Measurements from ENCODE around the gene ANTXR1. TPM values are rescaled to one million over a fixed set of nuclear protein-coding genes. Genes with fewer than 3 reads are reported as not detected.

The ANTXR1 gene
- polyA plus RNA-seq, 1 donor (not counting 4 experiments of a cell fraction or from before 2014, with no cell fraction given): 20.4 TPM

- no peak overlapping the region for H3K27ac ChIP-seq (ENCODE audit: control insufficient read depth, insufficient read depth, low read length)
These were observed 83.5 kb downstream of the ANTXR1 start for GRCh38 chr2:69096326-69097095.

GRCh38 chr2:69097148-69097610 lies 84.2 kb downstream of the ANTXR1 start:
- FAIRE-seq: no peak
- Histone ChIP-seq H3K4me1 (ENCODE audit: control insufficient read depth, extremely low read depth, insufficient read depth, low read length) (no peaks in the 10 kb centered on the region), H3K27ac (ENCODE audit: control insufficient read depth, insufficient read depth, low read length) (no peak overlapping the region), H3K4me2 (ENCODE audit: control insufficient read depth, extremely low read depth, insufficient read depth, low read depth, low read length) (no peak overlapping the region), H3K9ac (ENCODE audit: control insufficient read depth, extremely low read depth, insufficient read depth, low read length) (no peak overlapping the region), H3K4me3 (ENCODE audit: control insufficient read depth in 2 of 3, extremely low read depth in 1 of 3, insufficient read depth in 2 of 3, low read depth in 1 of 3, low read length in 3 of 3) (no peak overlapping the region), H3K9me1 (ENCODE audit: control insufficient read depth, extremely low read depth, insufficient read depth, low read length) (no peaks in the 10 kb centered on the region), H3K36me3 (ENCODE audit: control insufficient read depth in 2 of 2, extremely low read depth in 1 of 2, insufficient read depth in 2 of 2, low read length in 2 of 2) (no peaks in the 10 kb centered on the region), H3K27me3 (ENCODE audit: control insufficient read depth, extremely low read depth, insufficient read depth, low read length) (no peaks in the 10 kb centered on the region), H2AFZ (ENCODE audit: control insufficient read depth, low read length) (no peak overlapping the region), H4K20me1 (ENCODE audit: control insufficient read depth, extremely low read depth, insufficient read depth, low read length) (no peaks in the 10 kb centered on the region), H3K79me2 (ENCODE audit: control insufficient read depth, insufficient read depth, low read length) (no peaks in the 10 kb centered on the region), H3K9me3 (ENCODE audit: control insufficient read depth, low read depth, low read length) (no peaks in the 10 kb centered on the region)
- TF ChIP-seq EZH2 (IDR thresholded peaks at IDR 0.05; ENCODE audit: low read length) (no peak), CTCF (optimal IDR thresholded peaks at IDR 0.05 in 1 of 3, IDR thresholded peaks at IDR 0.05 in 1 of 3, conservative IDR thresholded peaks at IDR 0.05 in 1 of 3; ENCODE audit: extremely low read depth in 1 of 3, insufficient read depth in 2 of 3, low read length in 3 of 3) (no peak)
- no peak for DNase-seq (ENCODE audit: low read depth, low spot score)
- dilution Hi-C loops (cut with MboI; ENCODE audit: extremely low pct_ligation_motif_present, low sequenced_read_pairs): no loop called here

More at GRCh38 chr2:69096326-69097095, 83.5 kb downstream of the ANTXR1 start:
- H3K79me2 ChIP-seq (ENCODE audit: control insufficient read depth, insufficient read depth, low read length): no peaks in the 10 kb centered on the region
- H4K20me1 ChIP-seq (ENCODE audit: control insufficient read depth, extremely low read depth, insufficient read depth, low read length): no peaks in the 10 kb centered on the region
- H3K27me3 ChIP-seq (ENCODE audit: control insufficient read depth, extremely low read depth, insufficient read depth, low read length): no peaks in the 10 kb centered on the region
- no peak overlapping the region for H3K4me2 ChIP-seq (ENCODE audit: control insufficient read depth, extremely low read depth, insufficient read depth, low read depth, low read length)
- dilution Hi-C loops (cut with MboI; ENCODE audit: extremely low pct_ligation_motif_present, low sequenced_read_pairs): no loop called here
- H3K9me3 ChIP-seq (ENCODE audit: control insufficient read depth, low read depth, low read length): no peaks in the 10 kb centered on the region
- H2AFZ ChIP-seq (ENCODE audit: control insufficient read depth, low read length): no peak overlapping the region
- TF ChIP-seq CTCF (optimal IDR thresholded peaks at IDR 0.05 in 1 of 3, IDR thresholded peaks at IDR 0.05 in 1 of 3, conservative IDR thresholded peaks at IDR 0.05 in 1 of 3; ENCODE audit: extremely low read depth in 1 of 3, insufficient read depth in 2 of 3, low read length in 3 of 3) (no peak), EZH2 (IDR thresholded peaks at IDR 0.05; ENCODE audit: low read length) (no peak)
- no peaks in the 10 kb centered on the region for H3K9me1 ChIP-seq (ENCODE audit: control insufficient read depth, extremely low read depth, insufficient read depth, low read length)
- H3K36me3 ChIP-seq (ENCODE audit: control insufficient read depth in 2 of 2, extremely low read depth in 1 of 2, insufficient read depth in 2 of 2, low read length in 2 of 2): no peaks in the 10 kb centered on the region
- no peak overlapping the region for H3K9ac ChIP-seq (ENCODE audit: control insufficient read depth, extremely low read depth, insufficient read depth, low read length)
- H3K4me1 ChIP-seq (ENCODE audit: control insufficient read depth, extremely low read depth, insufficient read depth, low read length): no peaks in the 10 kb centered on the region
- no peak for FAIRE-seq
- DNase-seq (ENCODE audit: low read depth, low spot score): no peak
- no peak overlapping the region for H3K4me3 ChIP-seq (ENCODE audit: control insufficient read depth in 2 of 3, extremely low read depth in 1 of 3, insufficient read depth in 2 of 3, low read depth in 1 of 3, low read length in 3 of 3)

All from keratinocyte (primary cell).